GM21786 (cell line): ENCODE results near the gene TM4SF18.
"Not testable (repeated sequence)": the region's sequence is repeated elsewhere in the genome, so short reads cannot be mapped to it uniquely, and the experiment has no call there.

ENCODE experiments used
- ATAC-seq: cut with Tn5 transposase; IDR thresholded peaks from one replicate; pipeline ENCODE4 v1.9.1; 2021; ENCODE audit not compliant: unreplicated experiment

TM4SF18 gene

GRCh38 chr3:149368674-149369497, 35.5 kb upstream of the TM4SF18 start:
- ATAC-seq: no peak

DNA sequence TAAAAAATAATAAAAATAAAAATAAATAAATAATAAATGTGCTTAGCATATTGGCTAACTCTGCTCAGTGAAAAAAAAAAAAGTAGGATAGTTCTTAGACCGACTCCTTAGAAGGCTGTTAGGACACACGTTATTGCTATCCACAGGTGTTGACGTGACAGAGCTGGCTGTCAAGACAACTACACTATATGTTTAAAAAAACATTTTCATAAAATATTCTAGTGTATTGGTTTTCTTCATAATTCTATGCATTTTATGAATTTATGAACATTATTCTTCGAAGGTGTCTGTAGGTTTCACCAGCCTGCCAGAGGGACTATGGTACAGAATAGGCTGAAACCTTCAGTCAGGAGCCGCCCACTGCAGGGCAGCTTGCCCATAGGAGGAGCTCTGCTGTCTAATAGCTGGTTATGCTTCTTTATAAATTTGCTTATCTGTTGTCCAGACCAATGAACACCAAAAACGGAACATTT, 34.8 kb upstream of the TM4SF18 start:
- no peak for ATAC-seq

DNA sequence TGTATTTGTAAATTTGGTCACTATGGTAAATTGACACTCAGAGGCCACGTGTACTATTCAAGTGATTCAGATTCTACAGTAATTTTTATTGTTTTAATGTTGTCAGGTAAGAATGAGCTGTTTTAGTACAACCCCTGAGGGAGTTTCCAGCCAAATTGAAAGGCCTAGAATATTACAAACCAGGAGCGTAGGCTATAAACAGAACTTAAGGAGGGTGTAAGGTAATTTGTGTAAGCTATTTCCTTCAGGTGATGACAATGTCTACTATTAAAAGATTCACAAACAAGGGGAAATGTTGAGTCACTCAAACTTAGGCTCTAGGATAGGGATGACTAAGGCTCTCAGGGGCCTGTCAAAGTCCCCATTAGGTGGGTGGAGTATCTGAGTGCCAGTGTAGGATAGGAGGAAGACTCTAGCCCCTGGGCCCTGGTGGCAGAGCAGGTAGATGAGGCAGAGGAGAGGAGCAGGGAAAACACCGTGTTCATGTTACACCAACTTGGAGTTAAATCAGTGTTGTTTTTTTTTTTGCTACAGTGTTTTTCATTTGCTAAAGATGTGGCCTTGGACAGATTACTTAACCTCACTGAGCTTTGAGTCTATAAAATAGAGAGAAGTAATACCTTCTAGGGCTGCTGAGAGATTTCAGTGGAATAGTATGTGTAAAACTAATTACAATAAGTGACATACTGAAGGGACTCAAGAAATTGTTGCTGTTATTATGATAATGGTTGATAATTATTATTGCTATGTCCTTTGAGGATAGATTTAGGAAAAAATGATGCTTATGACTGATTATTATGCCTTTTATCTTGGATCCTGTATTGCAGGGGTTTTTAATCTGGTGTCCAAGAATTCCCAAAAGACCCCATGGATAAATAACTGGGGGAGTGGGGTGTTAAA, 33.8 kb upstream of the TM4SF18 start:
- no peak for ATAC-seq

- ATAC-seq: no peak
Measured at GRCh38 chr3:149366031-149366430, 32.6 kb upstream of the TM4SF18 start.

GRCh38 chr3:149364624-149365023, 31.2 kb upstream of the TM4SF18 start:
- ATAC-seq: no peak

GRCh38 chr3:149363053-149363452, 29.6 kb upstream of the TM4SF18 start:
- no peak for ATAC-seq

DNA sequence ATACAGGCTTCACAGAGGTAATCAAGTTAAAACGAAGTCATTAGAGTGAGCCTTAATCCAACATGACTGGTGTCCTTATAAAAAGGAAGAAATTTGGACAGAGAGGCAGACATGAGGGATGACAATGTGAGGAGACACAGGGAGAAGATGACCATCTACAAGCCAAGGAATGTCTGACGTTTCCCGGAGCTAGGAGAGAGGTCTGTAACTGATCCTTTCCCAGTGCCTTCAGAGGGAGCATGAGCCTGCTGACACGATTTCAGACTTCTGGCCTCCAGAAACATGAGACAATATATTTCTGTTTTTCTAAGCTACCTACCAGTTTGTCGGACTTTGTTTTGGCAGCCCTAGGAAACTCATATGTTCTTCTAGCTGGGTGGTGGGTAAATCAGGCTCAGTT, 28.9 kb upstream of the TM4SF18 start:
- no peak for ATAC-seq

DNA sequence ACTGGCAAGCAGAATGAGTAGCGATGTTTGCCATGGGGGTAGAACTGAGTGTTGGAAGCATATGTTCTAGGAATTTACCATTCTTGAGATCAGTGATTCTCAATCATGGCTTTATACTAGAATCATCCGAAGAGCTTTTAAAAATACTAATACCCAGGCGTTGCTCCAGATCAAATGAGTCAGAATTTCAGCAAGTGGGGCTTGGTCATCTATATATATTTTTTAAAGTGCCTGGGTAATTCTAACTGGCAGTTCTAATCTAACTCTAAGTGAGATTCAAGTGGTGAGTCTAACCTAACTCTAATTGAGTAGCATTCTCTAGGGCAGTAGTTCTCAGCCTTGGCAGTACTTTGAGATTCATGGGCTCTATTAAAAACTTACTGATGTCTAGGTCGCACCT, 23.2 kb upstream of the TM4SF18 start:
- no peak for ATAC-seq

DNA sequence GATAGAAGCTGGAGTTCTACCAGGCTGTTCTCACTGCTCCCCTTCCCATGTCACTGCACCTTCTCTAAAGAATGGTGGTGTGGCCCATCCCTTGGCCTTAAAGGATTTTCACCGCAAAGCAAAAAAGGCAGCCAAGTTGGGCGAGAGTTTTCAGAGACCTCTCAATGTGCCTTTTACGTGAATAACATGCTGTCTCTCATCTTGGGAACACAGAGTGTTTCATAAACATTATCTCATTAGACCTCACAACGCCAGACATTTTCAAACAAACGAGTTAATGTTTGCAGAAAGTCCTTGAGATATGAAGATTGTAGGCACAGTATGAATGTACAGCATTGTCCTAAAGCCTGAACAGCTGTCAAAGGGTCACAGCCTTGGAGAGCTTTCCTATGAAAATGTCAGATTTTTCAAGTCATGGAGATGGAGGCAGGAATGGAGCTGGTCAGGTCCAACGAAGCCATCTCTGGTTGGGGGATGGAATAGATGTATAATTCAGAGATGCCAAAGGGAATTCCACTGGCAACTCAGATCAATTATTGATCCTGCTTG, 22.7 kb upstream of the TM4SF18 start:
- ATAC-seq: no peak

DNA sequence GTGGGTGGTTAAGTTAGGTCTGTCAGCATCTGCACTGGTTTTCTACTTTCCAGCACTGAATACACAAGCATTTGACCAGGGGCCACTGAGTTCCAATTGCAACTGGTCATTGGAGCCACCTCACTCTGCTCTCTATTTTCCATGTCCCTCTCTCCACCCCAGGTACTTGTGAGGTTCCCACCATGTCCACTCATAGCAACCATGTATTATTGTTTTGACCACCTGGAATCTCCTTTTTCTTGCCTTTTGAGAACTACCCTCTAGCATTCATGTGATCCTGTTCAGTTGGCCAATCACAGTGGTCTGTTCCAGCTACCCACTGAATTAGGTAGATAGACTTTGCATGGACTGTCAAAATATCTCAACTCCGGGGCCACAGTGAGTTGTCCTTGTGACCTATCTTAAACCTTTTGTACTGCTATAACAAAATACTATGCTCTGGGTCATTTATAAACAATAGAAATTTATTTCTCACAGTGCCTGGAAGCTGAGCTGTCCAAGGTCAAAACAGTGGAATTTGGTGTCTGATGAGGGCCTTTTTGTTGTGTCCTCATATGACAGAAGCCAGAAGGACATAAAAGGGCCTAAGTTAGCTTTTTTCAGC, 20.2 kb upstream of the TM4SF18 start:
- no peak for ATAC-seq

- peak; percentile 88 for ATAC-seq
Measured at GRCh38 chr3:149352556-149352955, 19.1 kb upstream of the TM4SF18 start.

DNA sequence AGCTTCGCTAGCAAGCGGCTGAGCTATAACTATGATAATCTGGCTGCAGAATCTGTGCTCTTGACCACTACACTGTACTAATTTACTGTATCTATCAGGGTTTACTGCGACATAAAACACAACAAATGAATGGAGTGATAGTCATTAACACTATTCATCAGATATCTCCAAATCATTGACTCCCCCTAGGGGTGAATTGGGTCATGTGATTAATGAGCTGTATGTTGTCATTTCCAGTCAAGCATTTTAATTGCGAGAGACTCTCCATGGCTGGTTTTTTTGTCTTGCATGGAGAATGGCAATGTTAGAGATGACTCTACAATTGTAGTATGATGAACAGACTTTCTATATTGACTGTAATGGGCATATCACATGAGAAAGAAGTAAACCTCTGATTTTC, 10.5 kb upstream of the TM4SF18 start:
- ATAC-seq: no peak

GRCh38 chr3:149342413-149343380, 9.3 kb upstream of the TM4SF18 start:
- ATAC-seq: no peak

GRCh38 chr3:149340310-149340933, 7.0 kb upstream of the TM4SF18 start:
- ATAC-seq: no peak

- no peak for ATAC-seq
Measured at GRCh38 chr3:149339931-149340309, 6.5 kb upstream of the TM4SF18 start.

GRCh38 chr3:149337486-149337885, 4.0 kb upstream of the TM4SF18 start:
- not testable (repeated sequence) for ATAC-seq

DNA sequence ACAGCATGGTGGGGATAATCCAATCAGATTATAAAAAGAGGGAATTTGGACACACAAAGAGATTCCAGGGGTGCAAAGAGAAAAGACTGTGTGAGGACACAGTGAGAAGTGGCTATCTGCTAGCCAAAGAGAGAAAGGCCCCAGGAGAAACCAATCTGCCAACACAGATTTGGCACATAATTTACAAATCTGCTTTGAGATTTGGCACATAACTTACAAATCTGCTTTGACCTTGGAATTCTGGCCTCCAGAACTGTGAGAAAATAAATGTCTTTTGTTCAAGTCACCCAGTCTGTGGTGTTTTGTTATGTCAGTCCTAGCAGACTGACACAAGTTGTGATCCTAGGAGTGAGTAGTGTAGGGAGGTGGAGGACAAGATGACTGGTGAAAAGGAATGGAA, 3.5 kb upstream of the TM4SF18 start:
- ATAC-seq: no peak

GRCh38 chr3:149332771-149333170, 665 bp downstream of the TM4SF18 start:
- ATAC-seq: no peak

GRCh38 chr3:149332227-149332765, 1.1 kb downstream of the TM4SF18 start:
- no peak for ATAC-seq
